Measurements from ENCODE around the gene TMPRSS4.

TMPRSS4 gene

DNA sequence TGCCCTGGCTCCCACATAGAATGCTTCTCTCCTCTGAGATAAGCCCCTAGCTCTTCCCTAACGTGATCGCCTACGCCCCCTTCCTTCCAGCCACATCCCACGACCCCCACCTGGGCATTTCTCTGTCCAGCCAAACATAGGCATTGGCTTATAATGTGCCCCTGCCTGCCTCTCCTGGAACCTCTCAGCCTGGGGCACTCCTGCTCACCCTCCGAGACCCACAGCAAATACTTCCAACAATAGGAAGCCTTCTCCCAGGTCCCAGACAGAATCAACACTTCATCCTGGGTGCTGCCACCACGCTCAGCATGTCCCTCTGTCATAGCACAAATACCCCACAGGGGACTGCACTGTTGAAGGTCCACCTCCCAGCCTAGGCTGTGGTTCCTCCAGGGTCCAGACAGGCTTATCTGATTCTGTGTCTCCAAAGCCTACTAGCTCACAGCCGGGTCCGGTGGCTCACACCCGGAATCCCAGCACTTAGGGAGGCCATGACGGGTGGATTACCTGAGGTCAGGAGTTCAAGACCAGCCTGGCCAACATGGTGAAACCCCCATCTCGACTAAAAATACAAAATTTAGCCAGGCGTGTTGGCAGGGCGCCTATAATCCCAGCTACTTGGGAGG lies 24.2 kb upstream of the TMPRSS4 start:
- no peaks in the 10 kb centered on the region for H3K36me3 ChIP-seq (ENCODE audit: insufficient read depth, low read length)
- no peaks in the 10 kb centered on the region for H3K27me3 ChIP-seq (ENCODE audit: insufficient read depth, low read length, poor library complexity, severe bottlenecking)
- no peaks in the 10 kb centered on the region for H3K9me3 ChIP-seq (ENCODE audit: insufficient read depth, low read depth, low read length)
- no peaks in the 10 kb centered on the region for H3K79me2 ChIP-seq (ENCODE audit: insufficient read depth, low read length)
- H3K4me2 ChIP-seq (ENCODE audit: low read depth, low read length, poor library complexity, severe bottlenecking) = no peak overlapping the region
- H3K4me1 ChIP-seq (ENCODE audit: insufficient read depth, low read length, poor library complexity, severe bottlenecking) = peaks cover 23% of the 10 kb centered on the region
- H4K20me1 ChIP-seq (ENCODE audit: insufficient read depth, low read length, poor library complexity, severe bottlenecking) = no peaks in the 10 kb centered on the region
- no peaks in the 10 kb centered on the region for H3F3A ChIP-seq (ENCODE audit: low read depth)
- no peak for TF ChIP-seq EZH2phosphoT487 (IDR thresholded peaks at IDR 0.05; ENCODE audit: borderline replicate concordance)
- TF ChIP-seq, protein P1, sequence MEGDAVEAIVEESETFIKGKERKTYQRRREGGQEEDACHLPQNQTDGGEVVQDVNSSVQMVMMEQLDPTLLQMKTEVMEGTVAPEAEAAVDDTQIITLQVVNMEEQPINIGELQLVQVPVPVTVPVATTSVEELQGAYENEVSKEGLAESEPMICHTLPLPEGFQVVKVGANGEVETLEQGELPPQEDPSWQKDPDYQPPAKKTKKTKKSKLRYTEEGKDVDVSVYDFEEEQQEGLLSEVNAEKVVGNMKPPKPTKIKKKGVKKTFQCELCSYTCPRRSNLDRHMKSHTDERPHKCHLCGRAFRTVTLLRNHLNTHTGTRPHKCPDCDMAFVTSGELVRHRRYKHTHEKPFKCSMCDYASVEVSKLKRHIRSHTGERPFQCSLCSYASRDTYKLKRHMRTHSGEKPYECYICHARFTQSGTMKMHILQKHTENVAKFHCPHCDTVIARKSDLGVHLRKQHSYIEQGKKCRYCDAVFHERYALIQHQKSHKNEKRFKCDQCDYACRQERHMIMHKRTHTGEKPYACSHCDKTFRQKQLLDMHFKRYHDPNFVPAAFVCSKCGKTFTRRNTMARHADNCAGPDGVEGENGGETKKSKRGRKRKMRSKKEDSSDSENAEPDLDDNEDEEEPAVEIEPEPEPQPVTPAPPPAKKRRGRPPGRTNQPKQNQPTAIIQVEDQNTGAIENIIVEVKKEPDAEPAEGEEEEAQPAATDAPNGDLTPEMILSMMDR (conservative IDR thresholded peaks at IDR 0.05; ENCODE audit: low read length) = no peak
- H3K9me2 ChIP-seq (replicated peaks; ENCODE audit: low read depth, low read length) = no peaks in the 10 kb centered on the region
- no peak overlapping the region for H3K4me3 ChIP-seq (ENCODE audit: low read length, poor library complexity, severe bottlenecking)
- no peak overlapping the region for H2AFZ ChIP-seq (ENCODE audit: low read length)
- H3K9ac ChIP-seq (ENCODE audit: low read depth, low read length, poor library complexity, severe bottlenecking) = no peak overlapping the region

GRCh38 chr11:118054712-118055640 lies 21.9 kb upstream of the TMPRSS4 start:
- Histone ChIP-seq H2AFZ (ENCODE audit: low read length) (no peak overlapping the region), H4K20me1 (ENCODE audit: insufficient read depth, low read length, poor library complexity, severe bottlenecking) (no peaks in the 10 kb centered on the region), H3K9ac (ENCODE audit: low read depth, low read length, poor library complexity, severe bottlenecking) (no peak overlapping the region), H3K27me3 (ENCODE audit: insufficient read depth, low read length, poor library complexity, severe bottlenecking) (no peaks in the 10 kb centered on the region), H3K9me2 (replicated peaks; ENCODE audit: low read depth, low read length) (no peaks in the 10 kb centered on the region), H3F3A (ENCODE audit: low read depth) (no peaks in the 10 kb centered on the region), H3K4me1 (ENCODE audit: insufficient read depth, low read length, poor library complexity, severe bottlenecking) (peaks cover 21% of the 10 kb centered on the region), H3K36me3 (ENCODE audit: insufficient read depth, low read length) (no peaks in the 10 kb centered on the region), H3K79me2 (ENCODE audit: insufficient read depth, low read length) (no peaks in the 10 kb centered on the region), H3K4me3 (ENCODE audit: low read length, poor library complexity, severe bottlenecking) (no peak overlapping the region), H3K4me2 (ENCODE audit: low read depth, low read length, poor library complexity, severe bottlenecking) (no peak overlapping the region), H3K9me3 (ENCODE audit: insufficient read depth, low read depth, low read length) (no peaks in the 10 kb centered on the region)
- TF ChIP-seq, protein P1 (conservative IDR thresholded peaks at IDR 0.05; ENCODE audit: low read length) = no peak
- TF ChIP-seq EZH2phosphoT487 (IDR thresholded peaks at IDR 0.05; ENCODE audit: borderline replicate concordance) = no peak

DNA sequence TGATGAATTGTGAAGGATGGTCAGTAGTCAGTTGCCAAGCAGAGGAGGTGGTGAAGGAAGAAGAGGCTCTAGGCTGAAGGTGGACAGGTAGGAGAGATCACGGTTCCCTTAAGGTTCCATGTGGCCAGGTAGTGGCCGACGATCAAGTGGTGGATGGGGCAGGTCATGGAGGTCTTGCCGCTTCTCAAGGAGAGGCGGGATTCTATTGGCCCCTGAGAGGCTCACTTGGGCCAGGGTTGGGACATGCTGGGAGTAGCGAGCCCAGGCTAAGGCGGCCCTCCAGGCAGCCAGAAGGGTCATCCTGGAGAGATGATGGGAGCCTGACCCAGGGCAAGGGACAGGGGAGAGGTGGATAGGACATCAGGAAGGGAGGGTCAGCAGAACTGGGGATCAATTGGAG lies 20.9 kb upstream of the TMPRSS4 start:
- Histone ChIP-seq H3K79me2 (ENCODE audit: insufficient read depth, low read length) (no peaks in the 10 kb centered on the region), H2AFZ (ENCODE audit: low read length) (no peak overlapping the region), H3F3A (ENCODE audit: low read depth) (no peaks in the 10 kb centered on the region), H3K36me3 (ENCODE audit: insufficient read depth, low read length) (no peaks in the 10 kb centered on the region), H4K20me1 (ENCODE audit: insufficient read depth, low read length, poor library complexity, severe bottlenecking) (no peaks in the 10 kb centered on the region), H3K9me3 (ENCODE audit: insufficient read depth, low read depth, low read length) (no peaks in the 10 kb centered on the region), H3K9me2 (replicated peaks; ENCODE audit: low read depth, low read length) (no peaks in the 10 kb centered on the region), H3K27me3 (ENCODE audit: insufficient read depth, low read length, poor library complexity, severe bottlenecking) (no peaks in the 10 kb centered on the region), H3K4me2 (ENCODE audit: low read depth, low read length, poor library complexity, severe bottlenecking) (no peak overlapping the region), H3K4me3 (ENCODE audit: low read length, poor library complexity, severe bottlenecking) (no peak overlapping the region), H3K4me1 (ENCODE audit: insufficient read depth, low read length, poor library complexity, severe bottlenecking) (peaks cover 20% of the 10 kb centered on the region), H3K9ac (ENCODE audit: low read depth, low read length, poor library complexity, severe bottlenecking) (no peak overlapping the region)
- TF ChIP-seq, protein P1 (conservative IDR thresholded peaks at IDR 0.05; ENCODE audit: low read length) = no peak
- no peak for TF ChIP-seq EZH2phosphoT487 (IDR thresholded peaks at IDR 0.05; ENCODE audit: borderline replicate concordance)
